ENCODE data around the gene MTF1. TPM values are rescaled to one million over a fixed set of nuclear protein-coding genes. Genes with fewer than 3 reads are reported as not detected.

MTF1 gene
- total RNA-seq, 1 donor from 2014 or later = 31.7 TPM

DNA sequence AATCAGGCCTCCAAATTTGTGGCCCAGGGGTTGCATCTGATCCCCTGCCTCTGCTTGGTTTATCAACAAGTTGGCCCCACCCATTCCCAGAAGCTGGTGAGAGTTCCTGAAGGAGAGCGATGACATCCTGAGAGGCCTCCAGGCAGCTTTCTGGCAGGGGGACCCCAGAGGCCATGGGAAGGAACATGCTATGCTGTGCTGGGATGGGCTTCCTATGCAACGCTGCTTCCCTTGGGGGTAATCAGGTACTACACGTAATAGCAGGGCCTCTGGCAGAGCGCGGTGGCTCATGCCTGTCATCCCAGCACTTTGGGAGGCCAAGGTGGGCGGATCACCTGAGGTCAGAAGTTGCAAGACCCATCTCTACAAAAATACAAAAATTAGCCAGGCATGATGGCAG lies 8.4 kb upstream of the MTF1 start:
- DNase-seq (ENCODE audit: low spot score) = no peak

DNA sequence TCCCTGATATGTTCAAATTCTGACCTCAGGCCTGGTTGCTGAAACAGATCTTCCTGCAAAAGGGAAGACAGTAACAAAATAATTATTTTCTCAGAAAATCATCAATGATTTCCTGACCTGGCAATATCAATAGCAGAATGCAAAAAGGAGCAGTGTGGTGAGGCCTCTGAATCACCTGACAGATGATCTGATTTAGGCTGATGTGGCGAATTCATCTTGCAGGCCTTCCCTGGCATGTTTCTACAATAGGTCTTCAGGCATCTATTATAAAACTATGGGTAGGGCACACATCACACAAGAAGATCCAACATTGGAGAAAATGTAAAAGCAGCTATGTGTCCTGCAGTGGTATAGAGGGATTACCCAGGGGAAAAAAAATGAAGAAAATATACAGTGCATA lies 7.1 kb upstream of the MTF1 start:
- DNase-seq (ENCODE audit: low spot score) = no peak

GRCh38 chr1:37865348-37866120 lies 6.1 kb upstream of the MTF1 start:
- DNase-seq (ENCODE audit: low spot score) = no peak

GRCh38 chr1:37862330-37862729 lies 2.9 kb upstream of the MTF1 start:
- DNase-seq (ENCODE audit: low spot score) = no peak

GRCh38 chr1:37861151-37861550 lies 1.8 kb upstream of the MTF1 start:
- DNase-seq (ENCODE audit: low spot score) = no peak

GRCh38 chr1:37860346-37860666 lies 914 bp upstream of the MTF1 start:
- no peak for DNase-seq (ENCODE audit: low spot score)

DNA sequence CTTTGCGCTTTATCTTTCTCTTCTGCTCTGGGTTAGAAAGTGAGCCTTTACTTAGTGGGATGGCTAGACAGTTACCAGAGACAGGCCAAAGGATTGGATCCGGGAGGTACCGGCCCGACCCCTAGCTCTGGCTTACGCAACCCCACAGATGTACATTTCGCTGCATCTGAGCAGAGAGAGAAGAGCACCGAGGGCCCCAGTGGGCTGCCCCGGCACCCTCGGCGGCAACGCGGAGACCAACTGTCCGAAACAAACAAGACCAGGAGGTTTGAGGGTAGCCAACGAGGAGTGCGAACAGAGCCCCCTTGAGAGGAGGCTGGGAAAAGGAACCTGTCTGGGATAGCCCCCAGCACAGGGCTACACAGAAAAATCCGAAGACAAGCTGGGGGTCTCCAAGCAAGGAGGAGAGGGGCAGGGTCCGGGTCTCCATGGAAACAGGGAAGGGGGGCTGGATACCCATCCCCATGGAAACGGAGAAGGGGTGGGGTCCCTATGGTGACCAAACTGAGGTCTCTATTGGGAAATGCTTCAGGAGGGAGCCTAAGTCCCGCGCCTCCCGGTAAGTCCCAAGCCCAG lies 373 bp downstream of the MTF1 start:
- no peak for DNase-seq (ENCODE audit: low spot score)

DNA sequence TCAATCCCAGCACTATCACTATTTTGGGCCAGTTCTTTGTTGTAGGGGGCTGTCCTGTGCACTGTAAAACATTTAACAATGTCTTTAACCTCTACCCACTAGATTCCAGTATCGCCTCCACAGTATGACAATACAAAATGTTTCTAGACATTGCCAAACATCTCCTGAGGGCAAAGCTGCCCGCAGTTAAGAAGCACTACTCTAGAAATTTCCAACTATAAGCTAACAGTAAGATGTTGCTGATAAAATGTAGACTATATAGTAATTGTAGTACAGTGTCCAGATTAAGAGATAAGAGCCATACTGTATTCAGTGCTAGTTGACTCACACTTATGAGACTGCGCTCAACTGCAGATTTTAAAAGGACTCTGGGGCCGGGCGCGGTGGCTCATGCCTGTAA lies 5.0 kb downstream of the MTF1 start:
- DNase-seq (ENCODE audit: low spot score) = no peak

GRCh38 chr1:37853157-37853556 lies 6.2 kb downstream of the MTF1 start:
- no peak for DNase-seq (ENCODE audit: low spot score)

DNA sequence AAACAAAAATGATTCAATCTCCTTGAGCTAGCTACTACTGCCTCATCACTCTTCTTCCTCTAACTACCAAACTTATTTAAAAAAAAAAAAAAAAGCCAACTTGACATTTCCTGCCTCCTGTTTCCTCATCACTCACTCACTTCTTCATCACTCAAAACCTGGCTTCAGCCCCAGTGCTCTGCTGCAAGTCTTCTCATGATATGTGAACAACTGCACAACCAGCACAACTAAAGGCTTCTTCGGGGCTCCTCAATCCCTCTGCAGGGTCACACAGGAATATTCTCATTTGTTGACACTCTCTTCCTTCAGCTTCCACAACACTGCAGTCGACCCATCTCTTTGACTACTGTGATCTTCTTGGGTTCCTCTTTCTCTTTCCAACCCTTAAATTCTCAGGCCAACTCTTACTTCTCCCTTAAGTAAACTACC lies 7.6 kb downstream of the MTF1 start:
- DNase-seq (ENCODE audit: low spot score) = no peak

DNA sequence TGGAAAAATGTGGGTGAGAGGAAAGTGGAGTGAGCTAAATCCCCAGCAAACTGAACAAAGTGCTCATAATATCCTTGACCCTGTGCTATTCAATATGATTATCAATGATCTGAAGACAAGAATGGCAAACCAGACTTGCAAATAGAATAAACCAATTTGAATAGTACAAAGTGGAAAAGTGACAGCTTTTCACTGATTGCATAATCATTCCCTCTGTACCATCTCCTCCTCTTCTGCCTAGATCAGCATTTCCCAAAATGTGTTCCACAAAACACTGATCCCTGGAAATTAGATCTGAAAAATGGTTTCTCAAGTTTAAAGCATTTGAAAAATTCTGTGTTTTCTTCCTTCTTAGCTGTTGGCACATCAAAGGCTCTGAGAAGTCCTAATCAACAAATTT lies 8.1 kb downstream of the MTF1 start:
- no peak for DNase-seq (ENCODE audit: low spot score)

- DNase-seq (ENCODE audit: low spot score) = no peak
These were observed 8.9 kb downstream of the MTF1 start for GRCh38 chr1:37850352-37850955.

GRCh38 chr1:37849480-37849879 lies 9.9 kb downstream of the MTF1 start:
- DNase-seq (ENCODE audit: low spot score) = no peak

DNA sequence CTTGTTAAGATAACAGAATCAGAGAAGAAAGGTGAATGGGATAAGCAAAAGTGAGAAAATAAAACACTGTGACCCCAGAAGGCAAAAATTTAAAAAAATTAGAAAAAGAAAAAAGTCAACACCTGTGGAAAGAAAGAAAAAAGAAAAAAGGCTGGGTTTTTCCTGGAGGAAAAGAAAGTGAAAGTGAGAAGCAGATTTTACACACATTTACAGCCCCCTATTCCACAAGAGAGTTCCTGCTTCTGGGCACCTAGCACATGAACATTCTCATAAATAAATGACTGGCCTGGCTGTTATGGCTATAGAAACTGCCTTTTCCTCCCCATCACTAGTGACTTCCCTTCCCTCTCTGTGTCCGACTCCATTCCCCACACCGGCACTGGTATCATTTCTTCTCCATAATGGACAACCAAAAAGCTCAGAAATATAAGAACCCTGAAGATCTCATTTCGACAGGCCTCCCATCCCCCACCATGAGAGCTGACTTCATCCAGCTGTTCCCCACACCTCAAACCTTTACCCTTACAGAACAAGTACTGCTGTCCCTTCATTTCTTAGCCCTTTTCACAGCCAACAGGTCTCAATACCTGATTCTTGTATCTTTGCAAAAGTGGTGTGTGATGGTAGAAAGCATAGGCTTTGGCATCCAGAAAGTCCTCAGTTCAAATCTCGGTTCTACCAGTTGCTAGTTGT lies 12.6 kb downstream of the MTF1 start:
- no peak for DNase-seq (ENCODE audit: low spot score)

DNA sequence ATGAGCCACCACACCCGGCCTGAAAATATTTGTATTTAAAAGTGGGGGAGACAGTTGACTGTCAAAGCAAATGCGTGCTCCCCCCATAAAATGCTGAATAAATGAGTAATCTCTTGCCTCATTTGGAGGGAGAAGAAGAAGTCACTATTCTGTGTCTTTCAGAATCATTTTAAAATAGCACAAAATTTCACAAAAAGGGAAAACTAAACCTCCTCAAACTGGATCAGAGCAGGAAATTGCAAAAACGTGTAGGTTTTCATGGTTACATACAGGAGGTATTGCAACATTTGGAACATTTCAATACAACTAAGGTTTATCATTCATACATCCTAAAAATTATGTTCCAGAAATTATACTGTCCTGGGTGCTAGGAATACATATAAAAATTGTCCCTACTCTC lies 13.6 kb downstream of the MTF1 start:
- DNase-seq (ENCODE audit: low spot score) = no peak

DNA sequence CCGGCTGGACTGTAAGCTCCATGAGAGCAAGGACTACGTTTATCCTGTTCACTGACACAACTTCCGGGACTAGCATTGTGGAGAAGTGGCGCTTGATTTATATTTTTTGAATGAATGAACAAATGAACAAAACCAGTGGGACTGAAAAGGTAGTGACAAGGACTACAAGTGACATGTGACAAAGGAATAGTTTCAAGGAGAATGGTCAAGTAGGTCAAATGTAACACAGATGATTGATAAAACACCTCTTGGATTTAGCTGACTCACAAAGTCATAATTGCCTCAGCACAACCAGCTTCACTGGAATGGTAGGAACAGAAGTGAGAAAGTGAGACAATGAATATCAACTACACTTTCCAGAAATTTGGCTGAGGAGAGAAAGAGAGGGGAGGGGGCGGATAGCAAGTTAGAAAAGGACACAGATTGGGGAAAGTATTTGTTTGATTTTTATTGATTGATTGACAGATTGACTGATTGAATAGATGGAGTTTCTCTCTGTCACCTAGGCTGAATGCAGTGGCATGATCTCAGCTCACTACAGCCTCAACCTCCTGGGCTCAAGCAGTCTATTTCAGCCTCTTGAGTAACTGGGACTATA lies 14.2 kb downstream of the MTF1 start:
- no peak for DNase-seq (ENCODE audit: low spot score)

DNA sequence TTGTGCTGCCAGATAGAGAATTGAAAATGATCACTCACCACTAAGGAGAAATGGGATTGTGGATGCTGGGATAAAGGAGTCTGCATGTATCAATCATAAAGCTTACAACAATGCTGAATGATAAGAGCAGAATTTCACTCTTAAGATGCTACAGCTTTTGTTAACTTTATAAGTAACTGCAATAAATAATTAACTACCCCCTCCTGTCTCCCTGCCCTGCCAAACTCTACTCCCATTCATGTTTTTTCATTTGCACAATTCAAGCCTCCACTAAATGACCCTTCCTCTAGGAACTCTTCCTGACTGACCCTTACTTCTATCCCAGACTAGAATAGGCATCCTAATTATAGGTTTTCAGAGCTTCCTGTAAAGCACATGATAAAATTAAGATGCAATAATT lies 14.9 kb downstream of the MTF1 start:
- DNase-seq (ENCODE audit: low spot score) = no peak

- no peak for DNase-seq (ENCODE audit: low spot score)
These were observed 17.7 kb downstream of the MTF1 start for GRCh38 chr1:37841652-37842051.

DNA sequence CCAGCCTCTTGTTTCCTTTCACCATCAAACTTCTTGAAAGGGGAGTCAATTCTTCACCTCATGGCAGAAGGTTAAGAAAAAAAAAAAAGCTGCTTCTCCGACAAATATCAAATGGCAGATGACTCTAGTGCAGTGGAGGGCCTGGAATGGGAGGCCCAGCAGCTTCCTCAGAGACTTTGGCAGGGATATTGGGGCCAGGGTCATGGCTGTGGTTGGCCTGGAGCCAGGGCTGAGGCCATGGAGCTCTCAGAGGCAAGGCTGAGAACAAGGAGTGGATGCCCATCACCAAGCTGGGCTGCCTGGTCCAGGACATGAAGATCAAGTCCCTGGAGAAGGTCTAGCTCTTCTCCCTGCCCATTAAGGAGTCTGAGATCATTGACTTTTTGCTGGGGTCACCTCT lies 18.7 kb downstream of the MTF1 start:
- DNase-seq (ENCODE audit: low spot score) = no peak

DNA sequence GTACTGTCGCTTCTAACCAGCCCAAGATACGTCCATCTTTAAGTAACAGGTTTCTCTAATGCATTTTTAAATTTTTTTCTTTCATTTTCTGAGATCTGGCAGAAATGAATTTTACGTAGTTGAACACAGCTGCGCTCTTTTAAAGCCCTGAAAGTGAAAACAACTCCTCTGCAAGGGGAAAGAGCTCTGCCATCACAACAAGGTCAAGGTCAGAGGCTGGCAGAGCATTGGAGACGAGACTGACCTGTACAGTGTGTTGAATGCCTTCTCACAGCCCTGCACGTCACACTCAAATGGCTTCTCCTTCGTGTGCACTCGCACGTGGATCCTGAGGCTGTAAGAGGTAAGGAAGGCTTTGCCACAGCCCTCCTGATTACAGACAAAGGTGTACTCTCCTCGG lies 19.7 kb downstream of the MTF1 start:
- no peak for DNase-seq (ENCODE audit: low spot score)

- no peak for DNase-seq (ENCODE audit: low spot score)
These were observed 22.6 kb downstream of the MTF1 start for GRCh38 chr1:37836788-37837187.

- DNase-seq (ENCODE audit: low spot score) = no peak
These were observed 27.6 kb downstream of the MTF1 start for GRCh38 chr1:37831809-37832208.

DNA sequence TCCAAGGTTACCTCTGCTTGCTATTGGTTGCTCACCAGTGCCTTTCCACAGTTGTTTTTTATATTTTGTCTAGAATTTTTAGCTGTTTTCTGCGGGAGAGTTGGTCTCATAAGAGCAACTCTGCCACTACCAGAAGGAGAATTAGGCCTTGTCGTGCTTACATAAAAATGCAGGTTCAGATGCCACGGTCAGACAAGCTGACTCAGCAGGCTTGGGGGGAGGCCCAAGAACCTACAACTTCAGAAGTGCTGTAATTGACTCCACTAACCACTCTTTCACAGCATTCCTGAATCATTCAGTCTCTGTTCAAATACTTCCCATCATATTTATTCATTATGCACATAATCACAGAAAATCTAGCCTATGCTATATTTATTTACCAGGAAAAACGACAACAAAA lies 28.3 kb downstream of the MTF1 start:
- no peak for DNase-seq (ENCODE audit: low spot score)
